ENCODE measurements around the gene COIL.

GRCh38 chr17:56914581-56915273 lies 46.1 kb downstream of the COIL start:
- TF ChIP-seq CTCF (conservative IDR thresholded peaks at IDR 0.05 in 1 of 2, IDR thresholded peaks at IDR 0.05 in 1 of 2; ENCODE audit: low read depth in 1 of 2, low read length in 2 of 2) = no peak
- no peak for TF ChIP-seq EZH2 (IDR thresholded peaks at IDR 0.05; ENCODE audit: low read length, missing control alignments)
